ENCODE measurements around the gene RBM4. TPM values are rescaled to one million over a fixed set of nuclear protein-coding genes. Genes with fewer than 3 reads are reported as not detected.

Gene RBM4
- total and polyA plus RNA-seq, 9 of the 15 experiments (the other 6 are each of a cell fraction or from before 2014, with no cell fraction given), result 81.6 to 233 (median 122) TPM

DNA sequence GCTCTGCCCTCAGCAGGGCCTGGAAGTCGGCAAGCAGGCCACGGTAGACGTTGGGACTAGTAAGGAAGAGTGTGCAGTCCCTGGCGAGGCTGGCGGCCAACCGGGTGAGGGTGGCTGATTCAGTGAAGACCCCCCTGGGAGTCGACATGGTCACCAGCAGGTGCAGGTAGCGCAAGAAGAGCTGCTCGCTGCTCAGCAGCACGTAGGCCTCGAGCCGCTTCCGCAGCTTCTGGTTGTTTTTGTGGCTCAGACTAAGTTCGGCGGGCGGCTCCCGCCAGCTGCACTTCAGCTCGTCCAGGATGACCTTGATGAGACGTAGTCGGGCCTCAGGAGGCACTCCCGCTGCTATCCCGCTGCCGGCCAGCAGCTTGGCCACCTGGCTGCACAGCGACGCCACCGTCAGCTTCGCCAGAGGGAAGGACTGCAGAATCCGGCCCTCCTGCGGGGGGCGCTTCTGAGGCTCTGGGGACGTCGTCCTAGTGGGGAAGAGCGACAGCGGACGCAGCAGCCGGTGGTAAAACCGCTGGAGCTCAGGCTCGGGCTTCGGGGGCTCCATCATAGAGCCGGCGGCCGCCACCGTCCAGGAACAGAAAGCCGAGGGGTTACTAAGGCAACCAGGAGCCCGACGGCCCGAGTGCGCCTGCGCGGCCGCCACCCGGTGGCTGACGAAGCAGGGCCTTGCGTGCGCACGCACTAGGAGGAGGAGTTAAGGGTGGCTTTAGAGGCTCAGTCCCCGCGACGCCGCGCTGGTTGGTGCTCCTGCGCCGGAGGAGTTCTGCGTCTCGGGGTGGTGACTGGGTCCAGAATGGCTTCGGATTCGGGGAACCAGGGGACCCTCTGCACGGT is 45.8 kb upstream of the RBM4 start, which contains the start of the genes CCDC87 and CCS (continued):
- TF ChIP-seq, protein P1, sequence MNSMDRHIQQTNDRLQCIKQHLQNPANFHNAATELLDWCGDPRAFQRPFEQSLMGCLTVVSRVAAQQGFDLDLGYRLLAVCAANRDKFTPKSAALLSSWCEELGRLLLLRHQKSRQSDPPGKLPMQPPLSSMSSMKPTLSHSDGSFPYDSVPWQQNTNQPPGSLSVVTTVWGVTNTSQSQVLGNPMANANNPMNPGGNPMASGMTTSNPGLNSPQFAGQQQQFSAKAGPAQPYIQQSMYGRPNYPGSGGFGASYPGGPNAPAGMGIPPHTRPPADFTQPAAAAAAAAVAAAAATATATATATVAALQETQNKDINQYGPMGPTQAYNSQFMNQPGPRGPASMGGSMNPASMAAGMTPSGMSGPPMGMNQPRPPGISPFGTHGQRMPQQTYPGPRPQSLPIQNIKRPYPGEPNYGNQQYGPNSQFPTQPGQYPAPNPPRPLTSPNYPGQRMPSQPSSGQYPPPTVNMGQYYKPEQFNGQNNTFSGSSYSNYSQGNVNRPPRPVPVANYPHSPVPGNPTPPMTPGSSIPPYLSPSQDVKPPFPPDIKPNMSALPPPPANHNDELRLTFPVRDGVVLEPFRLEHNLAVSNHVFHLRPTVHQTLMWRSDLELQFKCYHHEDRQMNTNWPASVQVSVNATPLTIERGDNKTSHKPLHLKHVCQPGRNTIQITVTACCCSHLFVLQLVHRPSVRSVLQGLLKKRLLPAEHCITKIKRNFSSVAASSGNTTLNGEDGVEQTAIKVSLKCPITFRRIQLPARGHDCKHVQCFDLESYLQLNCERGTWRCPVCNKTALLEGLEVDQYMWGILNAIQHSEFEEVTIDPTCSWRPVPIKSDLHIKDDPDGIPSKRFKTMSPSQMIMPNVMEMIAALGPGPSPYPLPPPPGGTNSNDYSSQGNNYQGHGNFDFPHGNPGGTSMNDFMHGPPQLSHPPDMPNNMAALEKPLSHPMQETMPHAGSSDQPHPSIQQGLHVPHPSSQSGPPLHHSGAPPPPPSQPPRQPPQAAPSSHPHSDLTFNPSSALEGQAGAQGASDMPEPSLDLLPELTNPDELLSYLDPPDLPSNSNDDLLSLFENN (IDR thresholded peaks at IDR 0.05; ENCODE audit: low read depth in 2 of 2, low read length in 2 of 2), result no peak
- TF ChIP-seq, protein P2, sequence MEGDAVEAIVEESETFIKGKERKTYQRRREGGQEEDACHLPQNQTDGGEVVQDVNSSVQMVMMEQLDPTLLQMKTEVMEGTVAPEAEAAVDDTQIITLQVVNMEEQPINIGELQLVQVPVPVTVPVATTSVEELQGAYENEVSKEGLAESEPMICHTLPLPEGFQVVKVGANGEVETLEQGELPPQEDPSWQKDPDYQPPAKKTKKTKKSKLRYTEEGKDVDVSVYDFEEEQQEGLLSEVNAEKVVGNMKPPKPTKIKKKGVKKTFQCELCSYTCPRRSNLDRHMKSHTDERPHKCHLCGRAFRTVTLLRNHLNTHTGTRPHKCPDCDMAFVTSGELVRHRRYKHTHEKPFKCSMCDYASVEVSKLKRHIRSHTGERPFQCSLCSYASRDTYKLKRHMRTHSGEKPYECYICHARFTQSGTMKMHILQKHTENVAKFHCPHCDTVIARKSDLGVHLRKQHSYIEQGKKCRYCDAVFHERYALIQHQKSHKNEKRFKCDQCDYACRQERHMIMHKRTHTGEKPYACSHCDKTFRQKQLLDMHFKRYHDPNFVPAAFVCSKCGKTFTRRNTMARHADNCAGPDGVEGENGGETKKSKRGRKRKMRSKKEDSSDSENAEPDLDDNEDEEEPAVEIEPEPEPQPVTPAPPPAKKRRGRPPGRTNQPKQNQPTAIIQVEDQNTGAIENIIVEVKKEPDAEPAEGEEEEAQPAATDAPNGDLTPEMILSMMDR (IDR thresholded peaks at IDR 0.05 in 2 of 3, conservative IDR thresholded peaks at IDR 0.05 in 1 of 3; ENCODE audit: insufficient read depth in 2 of 3, low read depth in 1 of 3, low read length in 3 of 3), result peak; percentile 96 to 99 (median 99)
- TF ChIP-seq NEUROD1 (IDR thresholded peaks at IDR 0.05; ENCODE audit: borderline replicate concordance, low read depth, low read length, partially characterized antibody) (peak; percentile 11), HMGN3 (IDR thresholded peaks at IDR 0.05; ENCODE audit: borderline replicate concordance, extremely low read depth, insufficient read length, low read depth, low read length) (no peak), TEAD4 (IDR thresholded peaks at IDR 0.05; ENCODE audit: low read length) (peak; percentile 16; the same call in 1 of the 2 replicates), TEAD4 (CRISPR knock-in tag; IDR thresholded peaks at IDR 0.05; ENCODE audit: borderline replicate concordance) (no peak), PTRF (tag; IDR thresholded peaks at IDR 0.05) (no peak), XRCC5 (IDR thresholded peaks at IDR 0.05; ENCODE audit: low read depth, low read length) (peak; percentile 78), ARID1B (IDR thresholded peaks at IDR 0.05) (no peak; the same call in 1 of the 2 replicates), ZKSCAN1 (IDR thresholded peaks at IDR 0.05; ENCODE audit: low read depth, low read length) (peak; percentile 63; the same call in 1 of the 2 replicates), MAZ (CRISPR knock-in tag; conservative IDR thresholded peaks at IDR 0.05 in 1 of 2, IDR thresholded peaks at IDR 0.05 in 1 of 2) (peak; percentile 57 to 84; a peak in 2 of 4 replicates), STAT5A (IDR thresholded peaks at IDR 0.05; ENCODE audit: borderline replicate concordance, low read length) (no peak), ARHGAP35 (IDR thresholded peaks at IDR 0.05; ENCODE audit: partially characterized antibody) (no peak), NFIC (IDR thresholded peaks at IDR 0.05) (peak; percentile 80), OTX1 (CRISPR knock-in tag; IDR thresholded peaks at IDR 0.05) (no peak), STAT5B (CRISPR knock-in tag; IDR thresholded peaks at IDR 0.05) (no peak), NR1H2 (CRISPR knock-in tag; IDR thresholded peaks at IDR 0.05) (0 out of 2 replicates have a peak, but pooled peaks have one; percentile 59)
- TF ChIP-seq, protein P3, sequence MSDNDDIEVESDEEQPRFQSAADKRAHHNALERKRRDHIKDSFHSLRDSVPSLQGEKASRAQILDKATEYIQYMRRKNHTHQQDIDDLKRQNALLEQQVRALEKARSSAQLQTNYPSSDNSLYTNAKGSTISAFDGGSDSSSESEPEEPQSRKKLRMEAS (CRISPR knock-in tag; IDR thresholded peaks at IDR 0.05), result peak; percentile 88
